ENCODE measurements around the gene TMEM44.

The TMEM44 gene

GRCh38 chr3:194621947-194622346 is 11.3 kb downstream of the TMEM44 start:
- TF ChIP-seq CTCF (IDR thresholded peaks at IDR 0.05; ENCODE audit: borderline replicate concordance, insufficient read depth, low read depth, low read length) = no peak
- H3K4me3 ChIP-seq (ENCODE audit: low read depth, low read length) = no peak overlapping the region

GRCh38 chr3:194620196-194620595 is 13.0 kb downstream of the TMEM44 start:
- no peak for TF ChIP-seq CTCF (IDR thresholded peaks at IDR 0.05; ENCODE audit: borderline replicate concordance, insufficient read depth, low read depth, low read length)
- no peak overlapping the region for H3K4me3 ChIP-seq (ENCODE audit: low read depth, low read length)

- no peak for TF ChIP-seq CTCF (IDR thresholded peaks at IDR 0.05; ENCODE audit: borderline replicate concordance, insufficient read depth, low read depth, low read length)
- H3K4me3 ChIP-seq (ENCODE audit: low read depth, low read length) = no peak overlapping the region
Measured at GRCh38 chr3:194619741-194620140, 13.5 kb downstream of the TMEM44 start.

- no peak overlapping the region for H3K4me3 ChIP-seq (ENCODE audit: low read depth, low read length)
- no peak for TF ChIP-seq CTCF (IDR thresholded peaks at IDR 0.05; ENCODE audit: borderline replicate concordance, insufficient read depth, low read depth, low read length)
Measured at GRCh38 chr3:194618858-194619608, 14.2 kb downstream of the TMEM44 start.

GRCh38 chr3:194617827-194618226 is 15.4 kb downstream of the TMEM44 start:
- no peak for TF ChIP-seq CTCF (IDR thresholded peaks at IDR 0.05; ENCODE audit: borderline replicate concordance, insufficient read depth, low read depth, low read length)
- no peak overlapping the region for H3K4me3 ChIP-seq (ENCODE audit: low read depth, low read length)

- TF ChIP-seq CTCF (IDR thresholded peaks at IDR 0.05; ENCODE audit: borderline replicate concordance, insufficient read depth, low read depth, low read length) = no peak
Measured at GRCh38 chr3:194617143-194617671, 16.0 kb downstream of the TMEM44 start.

GRCh38 chr3:194615226-194615625 is 18.0 kb downstream of the TMEM44 start:
- no peak for TF ChIP-seq CTCF (IDR thresholded peaks at IDR 0.05; ENCODE audit: borderline replicate concordance, insufficient read depth, low read depth, low read length)
- no peak overlapping the region for H3K4me3 ChIP-seq (ENCODE audit: low read depth, low read length)

More at GRCh38 chr3:194617143-194617671, 16.0 kb downstream of the TMEM44 start:
- H3K4me3 ChIP-seq (ENCODE audit: low read depth, low read length) = no peak overlapping the region
